HTERT RPE-1 (cell line): ENCODE data around the gene SCUBE2.
"Not testable (repeated sequence)": the region's sequence is repeated elsewhere in the genome, so short reads cannot be mapped to it uniquely, and the experiment has no call there.

Experiments
- in situ Hi-C: fragments of 300-500 bp; cut with MboI; formaldehyde crosslinking; loops from 4 replicates; pipeline ENCODE4 v1.14.3; 2020; ENCODE audit warnings: low sequenced_read_pairs

SCUBE2 gene

DNA sequence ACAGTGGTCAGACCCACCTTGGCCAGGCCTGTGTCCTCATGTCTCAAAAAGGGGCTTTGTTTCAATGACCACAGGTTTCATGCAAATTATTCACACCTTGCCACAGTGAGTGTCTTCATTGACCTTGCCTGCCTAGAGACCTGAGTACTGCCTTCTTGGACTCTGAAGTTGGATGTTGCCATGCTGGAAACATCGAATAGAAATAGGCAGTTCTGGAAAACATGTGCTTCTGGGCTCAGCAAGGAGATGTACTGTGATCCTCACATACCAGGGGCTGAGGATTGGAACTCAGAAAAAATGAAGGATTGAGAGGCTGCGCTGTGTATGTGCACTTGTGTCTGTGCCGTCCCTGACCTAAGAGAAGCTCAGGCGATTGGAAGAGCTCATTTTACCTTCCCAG, 78.0 kb downstream of the SCUBE2 start:
- in situ Hi-C loops = no loop called here

- in situ Hi-C loops = not testable (repeated sequence)
These were observed 81.9 kb downstream of the SCUBE2 start for GRCh38 chr11:9009538-9009937.

DNA sequence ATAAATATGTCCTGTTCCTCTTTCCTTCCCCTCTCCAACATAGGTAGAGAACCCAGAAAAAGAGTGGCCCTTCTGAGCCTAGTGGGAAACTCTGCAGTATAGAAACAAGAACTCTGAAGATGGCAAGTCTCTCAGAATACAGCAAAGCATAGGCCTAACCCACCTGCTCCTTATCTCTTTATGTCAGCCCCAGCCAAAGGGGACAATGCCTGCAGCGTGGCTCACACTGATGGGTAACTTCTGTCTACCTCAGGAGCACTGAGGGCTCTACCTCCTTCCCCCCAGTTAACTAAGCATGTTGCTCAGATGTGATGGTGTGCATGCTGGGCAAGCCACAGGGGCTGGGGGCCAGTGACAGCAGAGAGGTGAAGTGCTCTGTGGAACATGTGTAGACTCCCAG, 82.7 kb downstream of the SCUBE2 start:
- in situ Hi-C loops = no loop called here

- in situ Hi-C loops = no loop called here
These were observed 83.3 kb downstream of the SCUBE2 start for GRCh38 chr11:9008011-9008550.

GRCh38 chr11:9005087-9005486, 86.3 kb downstream of the SCUBE2 start:
- in situ Hi-C loops = no loop called here

DNA sequence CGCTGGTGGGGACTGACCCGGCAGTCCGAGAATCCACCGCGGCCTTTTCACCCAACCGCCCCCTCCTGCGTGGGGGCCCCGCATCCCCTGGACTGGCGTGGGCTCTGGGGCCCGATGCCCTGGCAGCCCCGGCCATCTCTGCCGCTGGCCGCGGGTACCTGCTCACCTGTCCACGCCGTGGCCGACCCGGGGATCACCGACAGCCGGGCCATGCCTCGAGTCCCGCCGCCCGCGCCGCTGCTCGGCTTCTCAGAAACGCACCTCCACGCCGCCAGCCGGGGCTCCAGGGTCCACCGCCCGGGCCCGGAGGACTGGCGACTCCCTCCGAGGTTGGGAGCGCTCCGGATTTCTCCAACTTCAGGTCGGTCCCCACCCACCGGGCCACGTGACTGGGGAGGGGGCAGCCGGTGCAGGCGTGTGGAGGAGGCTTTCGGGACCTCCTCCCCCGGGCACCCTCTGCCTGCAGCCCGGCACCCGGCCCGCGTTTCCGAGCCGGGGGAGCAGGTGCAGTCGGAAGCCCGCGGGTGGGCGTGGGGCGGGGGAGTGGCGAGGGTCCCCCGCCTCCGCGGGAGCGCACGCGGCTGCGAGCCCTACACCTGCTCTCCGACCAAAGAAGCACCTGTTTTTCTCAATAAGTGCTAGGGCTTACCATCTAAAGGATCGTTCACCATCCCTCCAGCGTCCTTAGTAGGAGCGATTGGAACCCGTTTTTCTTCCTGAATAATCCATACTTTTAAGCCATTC, 87.0 kb downstream of the SCUBE2 start:
- in situ Hi-C loops = no loop called here

- in situ Hi-C loops = no loop called here
These were observed 87.7 kb downstream of the SCUBE2 start, which contains the start of gene NRIP3 for GRCh38 chr11:9003573-9004182. TSS of gene NRIP3 (minus strand) at chr11:9004001. CDS start at chr11:9003935, 66 bp downstream.

- in situ Hi-C loops = no loop called here
These were observed 88.4 kb downstream of the SCUBE2 start for GRCh38 chr11:9002920-9003572.

GRCh38 chr11:9001736-9002135, 89.7 kb downstream of the SCUBE2 start:
- in situ Hi-C loops = no loop called here

- in situ Hi-C loops = no loop called here
These were observed 93.4 kb downstream of the SCUBE2 start for GRCh38 chr11:8998017-8998416.

- in situ Hi-C loops = no loop called here
These were observed 93.9 kb downstream of the SCUBE2 start for GRCh38 chr11:8997451-8997850.

DNA sequence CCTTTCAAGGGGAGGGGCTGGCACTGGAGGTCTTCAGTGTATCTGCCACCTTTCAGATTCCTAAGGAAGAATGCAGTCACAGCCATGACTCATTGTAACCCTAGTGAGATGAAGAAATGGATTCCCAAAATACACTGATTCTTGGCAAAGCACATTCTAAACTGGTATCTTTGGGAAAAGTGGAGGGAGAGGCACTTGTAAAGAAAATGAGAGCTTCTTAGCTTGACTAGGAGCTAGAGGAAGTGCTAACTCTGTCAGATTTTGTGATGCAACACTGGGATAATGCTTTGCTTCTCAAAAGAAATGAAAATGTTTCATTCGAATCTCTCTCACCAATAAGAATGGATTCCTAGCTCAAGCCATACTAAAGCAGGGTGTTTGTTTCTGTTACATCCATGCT, 101.9 kb downstream of the SCUBE2 start:
- in situ Hi-C loops = no loop called here

- in situ Hi-C loops = no loop called here
These were observed 102.8 kb downstream of the SCUBE2 start for GRCh38 chr11:8988329-8989234.

- in situ Hi-C loops = no loop called here
These were observed 104.0 kb downstream of the SCUBE2 start for GRCh38 chr11:8987446-8987845.

DNA sequence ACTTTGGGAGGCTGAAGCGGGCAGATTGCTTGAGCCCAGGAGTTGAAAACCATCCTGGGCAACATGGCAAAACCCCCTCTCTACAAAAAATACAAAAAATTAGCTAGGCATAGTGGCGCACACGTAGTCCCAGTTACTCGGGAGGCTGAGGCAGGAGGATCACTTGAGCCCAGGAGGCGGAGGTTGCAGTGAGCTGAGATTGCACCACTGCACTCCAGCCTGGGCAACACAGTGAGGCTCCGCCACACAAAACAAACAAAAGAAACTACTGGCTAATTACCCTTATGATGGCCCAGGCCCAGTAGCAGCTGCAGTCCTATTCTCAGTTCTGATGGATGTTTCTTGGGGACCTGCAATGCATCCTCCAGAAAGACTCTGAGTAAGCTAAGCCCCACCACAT, 104.6 kb downstream of the SCUBE2 start:
- in situ Hi-C loops = not testable (repeated sequence)

DNA sequence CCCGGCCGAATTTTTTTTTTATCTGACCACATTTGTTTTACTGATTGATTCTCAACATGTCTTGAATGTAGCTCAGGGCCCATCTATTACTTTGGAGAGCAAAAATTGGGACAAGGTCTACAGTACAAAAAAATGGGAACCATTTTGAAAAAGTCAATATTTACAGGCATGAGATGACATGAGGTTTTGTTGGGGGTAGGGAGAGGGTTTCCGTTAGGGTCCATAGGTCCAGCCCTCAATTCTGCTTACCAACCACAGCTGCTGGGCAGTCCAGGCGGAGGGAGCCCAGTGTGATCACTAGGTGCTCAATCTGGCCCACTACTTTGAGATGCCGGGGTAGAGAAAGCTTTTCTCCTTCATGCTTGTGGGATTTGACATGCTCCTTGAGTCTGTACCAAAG, 105.9 kb downstream of the SCUBE2 start:
- in situ Hi-C loops = no loop called here

DNA sequence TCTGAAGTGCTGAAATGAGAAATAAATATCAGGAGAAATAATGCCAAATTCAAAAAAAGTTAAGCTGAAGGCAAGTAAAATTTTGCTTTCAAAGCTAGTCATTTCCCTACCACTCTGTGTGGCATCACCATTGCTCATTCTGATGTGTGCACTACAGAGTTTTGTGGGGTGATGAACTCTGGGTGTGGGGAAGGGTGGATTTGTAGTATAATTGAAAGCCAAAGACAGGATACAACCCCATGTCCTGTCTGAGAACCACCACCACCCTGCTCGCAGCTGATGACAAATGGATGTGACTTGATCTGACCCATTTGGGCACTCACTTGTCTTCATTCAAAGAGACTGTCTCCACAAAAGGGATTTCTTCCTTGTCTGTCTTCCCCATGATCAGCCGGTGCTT, 107.8 kb downstream of the SCUBE2 start:
- in situ Hi-C loops = no loop called here

DNA sequence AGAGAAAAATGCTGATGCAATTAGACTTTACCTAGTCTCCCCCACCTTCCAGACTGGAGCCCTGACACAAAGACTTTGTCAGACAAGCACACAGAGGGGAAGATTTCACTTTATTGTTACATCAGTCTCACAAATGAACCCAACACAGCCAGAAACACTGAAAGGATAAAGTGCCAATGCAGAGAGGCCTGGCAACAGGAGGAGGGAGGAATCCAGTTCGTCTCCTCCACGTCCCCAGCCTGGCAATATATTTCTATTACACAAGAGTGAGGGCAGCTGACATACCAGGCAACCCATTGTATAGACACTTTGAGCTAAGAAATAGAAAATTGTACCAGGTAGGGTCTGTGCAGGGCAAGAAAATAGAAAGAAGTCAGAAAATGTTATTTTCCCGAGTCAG, 110.9 kb downstream of the SCUBE2 start:
- in situ Hi-C loops = no loop called here

DNA sequence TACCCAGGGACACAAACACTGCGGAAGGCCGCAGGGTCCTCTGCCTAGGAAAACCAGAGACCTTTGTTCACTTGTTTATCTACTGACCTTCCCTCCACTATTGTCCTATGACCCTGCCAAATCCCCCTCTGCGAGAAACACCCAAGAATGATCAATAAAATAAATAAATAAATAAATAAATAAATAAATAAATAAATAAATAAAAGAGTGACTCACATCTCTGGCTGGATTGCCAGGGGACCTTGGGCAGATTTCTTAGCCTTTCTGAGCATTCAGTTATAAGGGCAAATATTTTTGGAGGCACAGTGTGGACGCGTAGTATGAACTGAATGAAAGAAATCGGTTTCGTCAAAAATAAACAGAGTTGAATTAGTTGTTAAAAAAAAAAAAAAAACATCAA, 112.0 kb downstream of the SCUBE2 start:
- in situ Hi-C loops = not testable (repeated sequence)

GRCh38 chr11:8973121-8973520, 118.3 kb downstream of the SCUBE2 start:
- in situ Hi-C loops = no loop called here

GRCh38 chr11:8971924-8972316, 119.5 kb downstream of the SCUBE2 start:
- in situ Hi-C loops = no loop called here
